COLO668 (cell line): Measurements from ENCODE around the gene NEURL1.
"Not testable (repeated sequence)": the region's sequence is repeated elsewhere in the genome, so short reads cannot be mapped to it uniquely, and the experiment has no call there.

ENCODE experiments used
- DNase-seq: peaks from one replicate; lab custom pipeline; 2025; ENCODE audit not compliant: unreplicated experiment; lab: John Stamatoyannopoulos, UW

The NEURL1 gene

GRCh38 chr10:103512591-103513379, 19.3 kb downstream of the NEURL1 start:
- DNase-seq: peak; percentile 15

- no peak for DNase-seq
Measured at GRCh38 chr10:103513380-103514060, 20.0 kb downstream of the NEURL1 start.

- no peak for DNase-seq
Measured at GRCh38 chr10:103514244-103514643, 20.7 kb downstream of the NEURL1 start.

GRCh38 chr10:103517234-103518085, 24.0 kb downstream of the NEURL1 start:
- DNase-seq: no peak

- no peak for DNase-seq
Measured at GRCh38 chr10:103519798-103520197, 26.3 kb downstream of the NEURL1 start.

GRCh38 chr10:103522006-103522405, 28.5 kb downstream of the NEURL1 start:
- DNase-seq: not testable (repeated sequence)

GRCh38 chr10:103523683-103524082, 30.2 kb downstream of the NEURL1 start:
- DNase-seq: no peak

- DNase-seq: no peak
Measured at GRCh38 chr10:103525901-103526300, 32.4 kb downstream of the NEURL1 start.

- not testable (repeated sequence) for DNase-seq
Measured at GRCh38 chr10:103527476-103527875, 34.0 kb downstream of the NEURL1 start.

GRCh38 chr10:103528549-103528948, 35.0 kb downstream of the NEURL1 start:
- DNase-seq: no peak

GRCh38 chr10:103529539-103529938, 36.0 kb downstream of the NEURL1 start:
- DNase-seq: no peak

- DNase-seq: no peak
Measured at GRCh38 chr10:103533827-103534226, 40.3 kb downstream of the NEURL1 start.

- DNase-seq: no peak
Measured at GRCh38 chr10:103534621-103535498, 41.4 kb downstream of the NEURL1 start.

- no peak for DNase-seq
Measured at GRCh38 chr10:103535595-103535994, 42.1 kb downstream of the NEURL1 start.

- DNase-seq: no peak
Measured at GRCh38 chr10:103539751-103540150, 46.2 kb downstream of the NEURL1 start.

GRCh38 chr10:103540722-103541121, 47.2 kb downstream of the NEURL1 start:
- DNase-seq: no peak

GRCh38 chr10:103541616-103542015, 48.1 kb downstream of the NEURL1 start:
- DNase-seq: no peak

- peak; percentile 62 for DNase-seq
Measured at GRCh38 chr10:103542764-103543616, 49.5 kb downstream of the NEURL1 start.
